HG03442 (cell line): Measurements from ENCODE around the gene RPS27.
"Not testable (repeated sequence)": the region's sequence is repeated elsewhere in the genome, so short reads cannot be mapped to it uniquely, and the experiment has no call there.

ENCODE experiments used
- ATAC-seq: cut with Tn5 transposase; IDR thresholded peaks from one replicate; pipeline ENCODE4 v1.9.1; 2021; ENCODE audit warnings: mild to moderate bottlenecking, moderate library complexity; ENCODE audit not compliant: unreplicated experiment

RPS27 gene

GRCh38 chr1:153960206-153960605, 30.4 kb upstream of the RPS27 start:
- ATAC-seq = no peak

GRCh38 chr1:153961421-153961820, 29.1 kb upstream of the RPS27 start:
- no peak for ATAC-seq

GRCh38 chr1:153962088-153963029, 28.2 kb upstream of the RPS27 start:
- ATAC-seq = no peak

GRCh38 chr1:153963030-153963849, 27.3 kb upstream of the RPS27 start, which contains the start of gene SLC39A1:
SLC39A1 (minus strand) TSS chr1:153963537; CDS start chr1:153962715, 822 bp downstream.
- peak; percentile 44 for ATAC-seq

- no peak for ATAC-seq
Observed at GRCh38 chr1:153963850-153964331, 26.7 kb upstream of the RPS27 start.

- peak; percentile 63 for ATAC-seq
Observed at GRCh38 chr1:153967107-153967999, 23.2 kb upstream of the RPS27 start, which contains the start of gene CREB3L4. CREB3L4 (plus strand) TSS chr1:153967902; CDS start chr1:153968526, 624 bp downstream.

GRCh38 chr1:153968000-153968363, 22.6 kb upstream of the RPS27 start:
- no peak for ATAC-seq

- ATAC-seq = no peak
Observed at GRCh38 chr1:153968408-153968807, 22.2 kb upstream of the RPS27 start.

- ATAC-seq = no peak
Observed at GRCh38 chr1:153968972-153969371, 21.6 kb upstream of the RPS27 start.

- no peak for ATAC-seq
Observed at GRCh38 chr1:153970346-153970745, 20.2 kb upstream of the RPS27 start.

GRCh38 chr1:153973071-153973470, 17.5 kb upstream of the RPS27 start:
- no peak for ATAC-seq

GRCh38 chr1:153973525-153973924, 17.0 kb upstream of the RPS27 start:
- no peak for ATAC-seq

GRCh38 chr1:153976819-153977249, 13.7 kb upstream of the RPS27 start:
- no peak for ATAC-seq

- ATAC-seq = peak; percentile 72
Observed at GRCh38 chr1:153977250-153978240, 13.0 kb upstream of the RPS27 start, which contains the start of gene JTB. JTB (minus strand) TSS chr1:153977674; CDS start chr1:153977252, 422 bp downstream.

GRCh38 chr1:153978274-153978909, 12.2 kb upstream of the RPS27 start:
- ATAC-seq = no peak

- ATAC-seq = not testable (repeated sequence)
Observed at GRCh38 chr1:153979091-153979490, 11.5 kb upstream of the RPS27 start.

- not testable (repeated sequence) for ATAC-seq
Observed at GRCh38 chr1:153981735-153982134, 8.8 kb upstream of the RPS27 start.

- ATAC-seq = no peak
Observed at GRCh38 chr1:153984123-153984894, 6.3 kb upstream of the RPS27 start.
